HG02571 (cell line): ENCODE data around the gene IL17D.
A peak's percentile ranks its signal among the peaks of the same experiment; 100 is the strongest.
"Not testable (repeated sequence)": the region's sequence is repeated elsewhere in the genome, so short reads cannot be mapped to it uniquely, and the experiment has no call there.

Experiments used
- ATAC-seq: cut with Tn5 transposase; IDR thresholded peaks from one replicate; pipeline ENCODE4 v1.9.1; 2021; ENCODE audit warnings: mild to moderate bottlenecking, moderate library complexity; ENCODE audit not compliant: unreplicated experiment

Gene IL17D, protein sequence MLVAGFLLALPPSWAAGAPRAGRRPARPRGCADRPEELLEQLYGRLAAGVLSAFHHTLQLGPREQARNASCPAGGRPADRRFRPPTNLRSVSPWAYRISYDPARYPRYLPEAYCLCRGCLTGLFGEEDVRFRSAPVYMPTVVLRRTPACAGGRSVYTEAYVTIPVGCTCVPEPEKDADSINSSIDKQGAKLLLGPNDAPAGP

DNA sequence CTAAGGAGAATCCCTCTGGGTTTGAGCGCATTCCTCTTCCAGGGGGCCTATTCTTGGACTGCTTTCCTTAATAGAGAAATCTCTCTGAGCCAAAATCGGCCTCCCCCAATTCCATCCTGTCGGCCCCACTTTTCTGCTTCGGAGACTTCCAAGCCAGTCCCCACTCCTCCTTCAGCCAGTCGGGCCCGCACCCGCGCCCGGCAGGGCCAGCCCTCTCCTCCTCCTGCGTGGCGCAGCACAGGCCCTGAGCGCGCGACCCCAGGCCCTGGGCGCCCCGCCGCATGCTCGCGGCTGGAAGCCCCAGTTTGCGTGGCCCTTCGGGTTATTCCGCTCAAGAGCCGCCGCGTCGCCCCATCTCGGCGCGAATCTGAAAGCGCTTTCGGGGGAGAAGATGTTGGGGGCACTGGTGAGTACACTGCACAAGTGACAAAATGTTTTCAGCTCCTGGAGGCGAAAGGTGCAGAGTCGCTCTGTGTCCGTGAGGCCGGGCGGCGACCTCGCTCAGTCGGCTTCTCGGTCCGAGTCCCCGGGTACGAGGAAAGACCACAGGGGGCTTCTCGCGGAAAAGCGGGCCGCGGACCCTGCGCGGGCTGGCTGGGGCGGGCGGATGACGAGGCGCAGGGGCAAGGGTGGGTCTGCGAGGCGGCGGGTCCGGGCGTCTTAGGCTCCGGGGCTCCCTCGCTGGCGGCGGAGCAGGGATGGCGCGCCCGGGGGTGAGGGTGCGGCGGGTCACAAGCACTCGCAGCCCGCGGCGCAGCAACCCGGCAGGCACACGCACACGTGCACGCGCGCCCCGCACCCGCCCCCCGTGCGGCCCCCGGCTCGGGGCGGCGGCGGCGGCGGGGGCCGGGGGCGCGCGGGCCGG lies at the start of gene IL17D:
Gene IL17D, plus strand, starts transcription at position 785 of the 865 bp plus-strand sequence. CDS start 303 bp downstream, outside the sequence.
- ATAC-seq = peak; percentile 28

- no peak for ATAC-seq
Observed at GRCh38 chr13:20654156-20654555, 49.3 kb upstream of the IL17D start.

GRCh38 chr13:20658451-20659040 lies 45.0 kb upstream of the IL17D start:
- no peak for ATAC-seq

DNA sequence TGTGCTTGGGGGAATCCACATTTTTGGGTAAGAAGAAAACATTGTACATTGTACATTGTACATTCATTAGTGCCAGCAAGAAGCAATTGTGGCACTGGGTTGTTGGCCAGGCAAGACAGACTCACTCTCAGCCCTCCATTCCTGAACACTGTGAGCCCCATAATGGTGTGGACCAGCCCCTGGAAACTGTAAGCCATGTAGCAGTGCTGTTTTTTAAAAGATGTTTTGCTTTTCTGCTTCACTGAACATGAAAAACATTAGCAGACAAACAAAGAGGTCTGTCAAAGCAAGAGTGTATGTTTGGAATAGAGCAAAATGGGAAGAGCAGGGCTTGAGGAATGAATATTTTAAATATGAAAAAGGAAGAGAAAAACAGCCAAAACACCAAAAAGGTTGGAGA lies 39.1 kb upstream of the IL17D start:
- no peak for ATAC-seq

- ATAC-seq = no peak
Observed at GRCh38 chr13:20666948-20667347, 36.6 kb upstream of the IL17D start.

- ATAC-seq = no peak
Observed at GRCh38 chr13:20667857-20668437, 35.6 kb upstream of the IL17D start.

DNA sequence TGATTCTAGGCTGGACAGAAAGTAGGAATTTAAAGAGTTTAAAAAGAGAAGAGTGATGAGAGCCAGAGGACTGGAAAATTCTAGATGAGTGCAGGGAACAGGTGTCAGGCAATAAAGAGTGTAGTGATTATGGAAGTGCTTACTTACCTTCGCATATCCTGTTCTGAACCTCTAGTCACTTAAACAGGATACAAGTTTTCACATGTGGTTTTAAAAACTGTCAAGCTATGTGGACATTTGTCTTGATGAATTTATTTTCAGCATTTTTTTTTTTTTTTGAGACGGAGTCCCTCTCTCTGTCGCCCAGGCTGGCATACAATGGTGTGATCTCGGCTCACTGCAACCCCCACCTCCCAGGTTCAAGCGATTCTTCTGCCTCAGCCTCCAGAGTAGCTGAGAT lies 34.3 kb upstream of the IL17D start:
- ATAC-seq = no peak

GRCh38 chr13:20671789-20672188 lies 31.7 kb upstream of the IL17D start:
- ATAC-seq = no peak

DNA sequence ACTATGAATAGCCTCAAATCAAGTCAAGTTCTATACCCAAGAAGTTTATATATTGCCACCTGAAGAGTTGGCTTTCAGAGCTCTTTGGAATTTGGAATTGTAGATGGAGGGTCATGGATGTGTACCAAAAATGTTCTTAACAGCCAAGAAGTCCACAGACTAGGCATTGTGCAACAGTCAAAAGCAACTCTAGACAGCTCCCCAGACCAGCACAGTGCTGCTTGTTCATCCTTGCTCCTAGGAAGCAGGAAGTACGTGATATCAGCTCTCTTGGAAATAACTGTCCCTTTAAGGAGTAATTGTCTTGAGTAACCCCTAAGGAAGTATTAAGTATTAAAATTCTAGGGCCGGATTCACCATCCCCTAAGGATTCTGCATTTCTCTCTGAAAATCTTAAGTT lies 30.7 kb upstream of the IL17D start:
- no peak for ATAC-seq

DNA sequence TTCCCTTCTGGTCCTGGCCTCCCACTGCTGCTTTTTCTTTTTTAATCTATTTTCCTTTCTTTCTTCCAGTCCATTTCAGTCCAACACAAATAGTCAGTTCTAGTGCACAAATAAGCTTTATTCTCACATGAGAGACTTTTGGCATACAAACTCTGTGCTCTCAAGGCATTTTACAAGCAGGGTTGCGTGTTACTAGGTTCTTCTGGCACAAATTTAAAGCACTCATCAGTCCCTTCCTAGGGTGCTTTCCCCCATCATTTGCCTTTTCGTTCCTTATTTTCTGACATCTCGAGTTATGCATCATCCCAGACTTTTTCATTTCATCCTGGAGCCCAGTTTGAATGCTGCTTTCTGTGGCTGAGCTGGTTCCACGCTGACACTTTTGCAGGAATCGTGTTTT lies 29.8 kb upstream of the IL17D start:
- ATAC-seq = no peak

- ATAC-seq = no peak
Observed at GRCh38 chr13:20676213-20676612, 27.3 kb upstream of the IL17D start.

GRCh38 chr13:20678606-20679005 lies 24.9 kb upstream of the IL17D start:
- not testable (repeated sequence) for ATAC-seq

DNA sequence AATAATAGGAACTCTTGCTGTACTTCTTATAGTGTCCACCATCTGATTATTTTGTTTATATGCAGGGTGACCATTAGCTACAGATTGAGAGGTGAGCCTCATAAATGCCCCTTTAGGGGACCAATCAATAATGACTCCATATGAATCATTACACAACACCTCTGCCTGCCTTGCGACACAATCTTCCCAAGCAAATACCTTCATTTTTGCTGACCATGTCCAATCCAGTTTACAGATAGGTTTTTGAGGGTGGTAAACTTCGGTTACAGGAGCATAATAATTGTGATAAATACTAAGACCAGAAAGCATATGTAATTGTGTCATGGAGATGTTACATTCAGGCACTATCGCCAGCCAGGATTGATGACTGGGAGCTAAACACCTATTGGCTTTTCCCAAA lies 23.6 kb upstream of the IL17D start:
- ATAC-seq = no peak

GRCh38 chr13:20680416-20681080 lies 23.0 kb upstream of the IL17D start:
- ATAC-seq = no peak

GRCh38 chr13:20681481-20681880 lies 22.0 kb upstream of the IL17D start:
- ATAC-seq = not testable (repeated sequence)

- no peak for ATAC-seq
Observed at GRCh38 chr13:20682061-20682460, 21.4 kb upstream of the IL17D start.

DNA sequence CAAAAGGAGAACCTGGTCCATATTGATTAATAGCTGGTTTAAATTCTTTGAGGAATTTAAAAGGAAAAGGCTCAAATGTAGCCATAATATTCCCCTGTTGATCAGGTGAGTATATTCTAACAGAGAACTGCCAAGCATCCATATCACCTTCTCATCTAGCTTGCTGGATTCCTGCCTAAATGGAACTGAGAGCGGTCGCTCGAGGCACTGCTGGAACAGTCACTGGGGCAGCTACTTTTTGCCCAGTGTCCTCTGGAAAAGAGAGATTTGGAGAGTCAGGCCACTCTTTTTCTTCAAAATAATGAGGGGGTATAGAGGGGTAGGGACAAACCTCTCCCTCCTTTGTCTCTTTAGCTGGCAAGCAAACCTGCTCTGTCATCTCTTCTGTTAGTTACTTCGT lies 19.5 kb upstream of the IL17D start:
- no peak for ATAC-seq

DNA sequence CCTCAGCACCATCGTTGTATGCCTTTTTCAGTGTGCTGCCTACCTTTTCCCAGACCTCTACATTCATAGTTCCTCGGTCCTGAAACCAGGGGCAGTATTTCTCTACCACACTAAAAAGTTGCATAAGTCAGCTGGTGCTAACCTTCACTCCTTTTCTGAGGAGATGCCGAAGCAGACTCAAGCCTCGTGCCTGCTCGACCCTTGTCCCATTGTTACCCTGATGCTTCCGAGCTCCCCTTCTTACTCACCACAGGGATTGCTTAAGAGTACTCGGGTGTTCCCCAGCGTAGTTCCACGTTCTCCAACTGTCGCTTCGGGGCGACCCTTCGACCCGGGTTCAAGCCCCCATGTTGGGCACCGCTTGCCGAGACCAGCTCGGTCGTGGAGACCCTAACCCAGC lies 19.0 kb upstream of the IL17D start:
- ATAC-seq = no peak

DNA sequence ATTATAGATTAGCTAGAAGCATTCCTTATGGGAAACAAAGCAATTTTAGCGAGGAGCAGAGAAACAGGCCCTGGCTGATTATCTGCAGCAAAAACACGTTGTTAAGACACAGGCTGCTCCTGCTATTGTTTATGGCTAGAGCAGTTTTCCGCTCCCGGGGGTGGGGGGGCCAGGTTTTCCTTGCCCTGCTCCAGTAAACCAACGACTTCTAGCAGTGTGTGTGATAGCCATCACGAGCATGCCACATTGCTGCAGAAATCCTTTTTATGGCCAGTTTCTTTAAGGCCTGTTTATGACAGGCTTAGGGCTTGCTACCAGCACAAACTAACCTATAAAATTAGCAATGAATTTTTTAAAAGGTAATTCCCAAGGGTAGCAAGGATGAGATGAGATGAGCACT lies 18.4 kb upstream of the IL17D start:
- ATAC-seq = no peak

DNA sequence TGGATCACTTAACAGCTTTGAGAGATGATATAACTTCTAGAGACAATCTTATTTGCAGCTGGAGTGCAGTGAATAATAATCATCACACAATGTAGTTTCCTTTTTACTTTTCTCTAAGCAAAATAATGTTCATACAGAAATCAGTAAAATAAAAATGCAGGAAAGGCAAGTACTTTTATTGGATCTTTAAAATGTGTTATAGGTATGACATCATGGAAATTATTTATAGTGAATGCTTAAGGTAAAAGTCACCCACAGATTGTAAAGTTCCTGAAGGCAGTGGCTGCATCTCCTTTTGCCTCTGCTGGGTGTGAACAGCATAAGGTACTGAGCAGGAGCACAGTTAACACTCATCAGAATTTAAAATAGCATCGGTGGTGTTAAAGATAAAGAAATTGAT lies 17.3 kb upstream of the IL17D start:
- no peak for ATAC-seq
